ENCODE measurements around the gene ZNF91.
"Not testable (repeated sequence)": the region's sequence is repeated elsewhere in the genome, so short reads cannot be mapped to it uniquely, and the experiment has no call there.

The ZNF91 gene

GRCh38 chr19:23395041-23395721, at the start of gene ZNF91:
TSS of gene ZNF91 (minus strand) at chr19:23395471. CDS start at chr19:23395354, 117 bp downstream.
- in situ Hi-C loops (cut with HindIII; ENCODE audit: low sequenced_read_pairs): loop anchor here (10.0 kb wide), 1 partner anchor 270 kb away; no protein-coding TSS in a partner anchor

DNA sequence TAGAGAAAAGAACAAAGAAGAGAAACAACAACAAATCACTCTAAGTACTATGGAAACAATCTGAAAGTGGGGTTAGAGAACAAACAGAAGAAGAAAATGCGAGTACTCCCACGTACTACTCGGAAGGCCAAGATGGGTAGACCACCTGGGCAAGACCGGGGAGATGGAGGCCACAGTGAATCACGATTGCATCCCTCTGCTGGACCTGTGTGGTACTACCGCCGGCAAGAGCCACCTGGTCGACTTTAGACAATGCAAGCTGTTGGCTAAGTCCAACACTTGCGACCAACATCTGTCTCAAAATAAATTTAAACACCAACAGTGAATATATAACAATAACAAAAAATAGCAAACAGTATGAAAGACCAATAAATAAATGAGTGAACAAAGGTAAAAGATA, 45.5 kb upstream of the ZNF91 start:
- in situ Hi-C loops (cut with HindIII; ENCODE audit: low sequenced_read_pairs): no loop called here

DNA sequence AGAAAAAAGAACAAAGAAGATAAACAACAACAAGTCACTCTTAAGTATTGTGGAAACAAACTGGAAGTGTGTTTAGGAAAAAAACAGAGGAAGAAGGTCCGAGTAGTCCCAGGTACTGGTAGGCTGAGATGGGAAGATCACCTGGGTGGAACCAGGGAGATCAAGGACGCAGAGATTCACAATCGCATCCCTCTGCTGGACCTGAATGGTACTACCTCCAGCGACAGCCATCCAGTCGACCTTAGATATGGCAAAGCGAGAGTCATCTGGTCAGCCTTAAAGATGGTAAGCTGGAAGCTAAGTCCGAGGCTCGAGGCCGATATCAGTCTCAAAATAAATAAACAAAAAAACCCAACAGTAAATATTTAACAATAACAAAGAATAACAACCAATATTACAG, 44.9 kb upstream of the ZNF91 start:
- in situ Hi-C loops (cut with HindIII; ENCODE audit: low sequenced_read_pairs): no loop called here

- in situ Hi-C loops (cut with HindIII; ENCODE audit: low sequenced_read_pairs): no loop called here
Measured at GRCh38 chr19:23439623-23440022, 44.4 kb upstream of the ZNF91 start.

DNA sequence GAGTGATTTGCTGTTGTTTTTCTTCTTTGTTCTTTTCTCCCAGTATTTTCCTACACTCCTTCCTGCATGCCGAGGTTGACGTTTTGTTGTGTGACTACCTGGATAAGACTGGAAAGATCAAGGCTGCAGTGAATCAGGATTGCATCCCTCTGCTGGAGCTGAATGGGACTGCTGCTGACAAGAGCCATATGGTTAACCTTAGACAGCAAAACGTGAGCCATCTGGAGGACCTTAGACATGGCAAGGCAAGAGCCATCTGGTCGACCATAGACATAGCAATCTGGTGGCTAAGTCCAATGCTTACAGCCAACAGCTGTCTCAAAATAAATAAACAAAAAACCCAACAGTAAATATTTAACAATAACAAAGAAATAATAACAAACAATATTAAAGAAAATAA, 42.6 kb upstream of the ZNF91 start:
- in situ Hi-C loops (cut with HindIII; ENCODE audit: low sequenced_read_pairs): no loop called here

GRCh38 chr19:23436944-23437343, 41.7 kb upstream of the ZNF91 start:
- in situ Hi-C loops (cut with HindIII; ENCODE audit: low sequenced_read_pairs): no loop called here

- in situ Hi-C loops (cut with HindIII; ENCODE audit: low sequenced_read_pairs): no loop called here
Measured at GRCh38 chr19:23436318-23436717, 41.0 kb upstream of the ZNF91 start.

DNA sequence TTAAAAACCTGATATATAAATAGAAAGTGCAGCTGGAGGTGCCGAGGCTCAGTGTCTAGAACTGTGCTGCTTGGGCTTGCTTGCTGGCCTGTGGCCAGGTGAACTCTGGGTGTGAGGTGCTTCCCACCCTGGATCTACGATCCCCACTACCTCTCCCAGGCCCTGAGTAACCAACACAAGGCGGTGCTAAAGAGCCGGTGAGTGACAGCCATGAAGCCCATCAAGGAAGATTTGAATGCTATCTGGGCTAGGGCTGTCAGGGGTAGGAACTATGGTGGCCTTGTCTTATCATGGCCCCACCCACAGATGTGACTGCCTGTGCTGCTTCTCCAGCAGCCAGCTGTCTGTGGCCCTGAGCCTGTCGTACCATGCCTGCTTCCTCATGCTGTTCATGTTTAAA, 25.6 kb upstream of the ZNF91 start:
- in situ Hi-C loops (cut with HindIII; ENCODE audit: low sequenced_read_pairs): no loop called here

GRCh38 chr19:23419261-23419660, 24.0 kb upstream of the ZNF91 start:
- in situ Hi-C loops (cut with HindIII; ENCODE audit: low sequenced_read_pairs): not testable (repeated sequence)

- in situ Hi-C loops (cut with HindIII; ENCODE audit: low sequenced_read_pairs): no loop called here
Measured at GRCh38 chr19:23415561-23416191, 20.4 kb upstream of the ZNF91 start.

- in situ Hi-C loops (cut with HindIII; ENCODE audit: low sequenced_read_pairs): no loop called here
Measured at GRCh38 chr19:23415034-23415433, 19.8 kb upstream of the ZNF91 start.

- in situ Hi-C loops (cut with HindIII; ENCODE audit: low sequenced_read_pairs): no loop called here
Measured at GRCh38 chr19:23410155-23410554, 14.9 kb upstream of the ZNF91 start.

GRCh38 chr19:23409392-23410048, 14.2 kb upstream of the ZNF91 start:
- in situ Hi-C loops (cut with HindIII; ENCODE audit: low sequenced_read_pairs): no loop called here

GRCh38 chr19:23407616-23408133, 12.4 kb upstream of the ZNF91 start:
- in situ Hi-C loops (cut with HindIII; ENCODE audit: low sequenced_read_pairs): no loop called here

DNA sequence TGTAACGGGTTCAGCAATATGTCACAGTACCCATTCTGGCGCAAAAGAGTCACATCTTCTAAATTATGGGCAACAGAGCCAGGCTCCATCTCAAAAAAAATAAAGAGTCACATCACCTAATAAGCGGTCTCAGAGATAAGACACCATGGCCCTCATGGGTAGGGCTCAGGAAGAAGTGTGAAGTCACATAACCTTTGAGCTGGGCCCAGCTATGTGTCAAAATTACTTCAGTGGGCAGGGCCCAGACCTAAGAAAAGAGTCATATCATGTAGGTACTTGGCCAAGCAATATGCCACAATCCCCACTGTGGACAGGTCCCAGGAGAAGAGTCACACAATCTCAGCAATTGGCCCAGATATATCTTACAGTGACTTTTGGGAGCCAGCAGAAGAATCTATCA, 11.4 kb upstream of the ZNF91 start:
- in situ Hi-C loops (cut with HindIII; ENCODE audit: low sequenced_read_pairs): no loop called here

- in situ Hi-C loops (cut with HindIII; ENCODE audit: low sequenced_read_pairs): no loop called here
Measured at GRCh38 chr19:23406091-23406490, 10.8 kb upstream of the ZNF91 start.

- in situ Hi-C loops (cut with HindIII; ENCODE audit: low sequenced_read_pairs): no loop called here
Measured at GRCh38 chr19:23404676-23405075, 9.4 kb upstream of the ZNF91 start.

- in situ Hi-C loops (cut with HindIII; ENCODE audit: low sequenced_read_pairs): no loop called here
Measured at GRCh38 chr19:23403581-23404324, 8.5 kb upstream of the ZNF91 start.

GRCh38 chr19:23403052-23403451, 7.8 kb upstream of the ZNF91 start:
- in situ Hi-C loops (cut with HindIII; ENCODE audit: low sequenced_read_pairs): no loop called here

- in situ Hi-C loops (cut with HindIII; ENCODE audit: low sequenced_read_pairs): no loop called here
Measured at GRCh38 chr19:23402388-23402787, 7.1 kb upstream of the ZNF91 start.

DNA sequence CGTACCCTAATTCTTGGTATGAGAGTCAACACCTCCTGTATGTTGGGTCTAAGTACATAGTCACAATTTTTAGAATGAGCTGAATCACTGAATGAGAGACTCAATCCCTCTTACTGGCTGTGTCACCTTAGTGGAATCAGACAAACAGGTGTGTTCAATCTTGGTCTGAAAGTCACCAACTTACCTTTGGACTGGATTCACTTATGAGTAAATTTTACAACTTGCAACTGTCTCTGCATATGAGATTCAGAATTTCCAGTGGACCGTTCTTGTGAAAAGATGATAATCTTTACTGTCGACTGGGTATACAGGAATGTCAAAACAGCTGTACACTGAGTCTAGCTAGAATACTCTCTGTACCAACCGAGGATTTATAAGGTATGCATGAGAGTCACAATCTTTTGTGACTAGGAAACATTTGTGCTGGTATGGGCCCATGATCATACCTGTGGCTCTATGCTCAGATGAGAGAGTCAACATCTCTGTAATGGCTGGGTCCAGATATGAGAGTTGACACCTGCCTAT, 5.9 kb upstream of the ZNF91 start:
- in situ Hi-C loops (cut with HindIII; ENCODE audit: low sequenced_read_pairs): no loop called here

Measured in endothelial cell of hepatic sinusoid (primary cell).